ENCODE measurements around the gene PPP6R2. TPM values are rescaled to one million over a fixed set of nuclear protein-coding genes. Genes with fewer than 3 reads are reported as not detected.
"Not testable (repeated sequence)": the region's sequence is repeated elsewhere in the genome, so short reads cannot be mapped to it uniquely, and the experiment has no call there.

PPP6R2 gene
- polyA plus RNA-seq, 1 donor, result 46.9 TPM

DNA sequence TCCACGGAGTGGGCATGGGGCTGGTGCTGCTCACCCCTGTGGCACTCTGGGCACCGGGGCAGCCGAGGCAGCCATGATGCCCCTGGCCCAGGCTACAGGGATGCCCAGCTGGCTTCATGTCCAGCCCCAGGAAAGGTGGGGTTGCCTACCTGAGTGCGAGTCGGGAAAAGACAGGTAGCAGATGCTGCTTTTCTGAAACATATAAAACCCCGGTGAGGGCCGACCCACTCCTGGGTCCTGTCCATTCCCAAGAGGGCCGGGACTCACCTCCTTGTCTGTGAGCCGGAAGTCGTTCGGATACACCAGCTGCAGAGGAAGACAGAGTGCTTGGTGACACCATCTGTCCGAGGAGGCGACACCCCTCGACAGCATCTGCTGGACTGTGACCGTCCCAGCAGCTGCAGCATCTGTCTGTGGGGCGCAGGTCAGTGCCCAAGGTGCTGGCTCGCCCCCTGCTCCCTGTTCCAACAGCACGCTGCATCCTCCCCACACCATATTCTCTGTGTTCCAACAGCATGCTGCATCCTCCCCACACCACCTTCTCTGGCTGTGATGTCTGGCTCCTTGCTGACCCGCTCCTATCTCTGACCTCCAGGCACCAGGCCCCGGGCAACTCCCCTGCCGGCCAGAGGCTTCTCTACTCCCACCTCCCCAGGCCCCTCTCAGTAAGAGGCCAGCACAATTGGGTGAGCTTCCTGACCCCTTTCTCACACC, 24.3 kb upstream of the PPP6R2 start:
- no peak overlapping the region for H3K27ac ChIP-seq (ENCODE audit: low read length)
- H3K4me1 ChIP-seq (ENCODE audit: control insufficient read depth, insufficient read depth, low read length), result peaks cover 4% of the 10 kb centered on the region
- WGBS (ENCODE audit: insufficient coverage, low lambda C conversion rate), result no CpG with 5 or more reads among the region's 21 CpGs
- no peaks in the 10 kb centered on the region for H3K36me3 ChIP-seq (ENCODE audit: control insufficient read depth, insufficient read depth, low read length)
- H3K4me3 ChIP-seq (ENCODE audit: low read length), result no peak overlapping the region
- DNase-seq, result no peak
- H3K9me3 ChIP-seq (ENCODE audit: control insufficient read depth, low read depth, low read length), result no peaks in the 10 kb centered on the region
- H3K27me3 ChIP-seq (ENCODE audit: control insufficient read depth, insufficient read depth, low read length), result no peaks in the 10 kb centered on the region

DNA sequence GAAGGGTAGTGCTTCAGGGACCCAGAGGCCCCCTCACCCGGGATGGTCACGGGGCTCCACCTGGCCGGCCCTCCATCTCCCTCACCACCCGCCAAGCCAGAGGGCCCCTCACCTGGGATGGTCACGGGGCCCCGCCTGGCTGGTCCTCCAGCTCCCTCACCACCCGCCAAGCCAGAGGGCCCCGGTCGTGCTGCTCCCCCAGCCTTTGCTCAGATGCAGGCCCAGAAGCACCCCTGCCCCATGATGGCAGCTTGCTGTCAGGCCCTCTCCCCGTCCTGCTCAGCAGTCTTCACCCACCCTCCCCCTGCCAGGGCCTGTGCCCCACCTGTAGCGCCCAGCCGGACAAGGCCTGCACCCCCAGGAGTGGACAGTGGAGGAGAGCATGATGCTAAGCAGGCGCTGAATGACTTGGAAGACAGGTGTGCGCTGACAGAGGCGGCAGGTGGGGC, 23.6 kb upstream of the PPP6R2 start:
- WGBS (ENCODE audit: insufficient coverage, low lambda C conversion rate), result no CpG with 5 or more reads among the region's 15 CpGs
- DNase-seq, result no peak
- Histone ChIP-seq H3K9me3 (ENCODE audit: control insufficient read depth, low read depth, low read length) (no peaks in the 10 kb centered on the region), H3K36me3 (ENCODE audit: control insufficient read depth, insufficient read depth, low read length) (no peaks in the 10 kb centered on the region), H3K27ac (ENCODE audit: low read length) (no peak overlapping the region), H3K27me3 (ENCODE audit: control insufficient read depth, insufficient read depth, low read length) (no peaks in the 10 kb centered on the region), H3K4me3 (ENCODE audit: low read length) (no peak overlapping the region), H3K4me1 (ENCODE audit: control insufficient read depth, insufficient read depth, low read length) (no peaks in the 10 kb centered on the region)

DNA sequence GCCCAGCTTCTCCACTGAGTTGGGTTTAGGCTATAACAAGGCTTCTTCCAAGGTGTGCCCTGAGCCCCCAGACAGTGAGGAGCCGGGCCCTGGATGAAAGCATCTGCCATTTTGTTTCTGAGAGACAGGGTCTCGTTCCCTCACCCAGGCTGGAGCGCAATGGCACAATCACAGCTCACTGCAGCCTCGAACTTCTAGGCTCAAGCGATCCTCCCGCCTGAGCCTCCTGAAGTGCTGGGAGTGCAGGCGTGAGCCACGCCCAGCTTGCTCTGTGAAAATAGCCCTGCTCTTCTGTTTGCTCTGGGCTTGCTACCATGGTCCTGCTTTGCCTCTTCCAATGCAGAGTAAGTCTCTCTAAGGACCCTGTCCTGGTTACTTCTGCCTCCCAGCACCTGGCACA, 23.0 kb upstream of the PPP6R2 start:
- H3K36me3 ChIP-seq (ENCODE audit: control insufficient read depth, insufficient read depth, low read length), result no peaks in the 10 kb centered on the region
- H3K27me3 ChIP-seq (ENCODE audit: control insufficient read depth, insufficient read depth, low read length), result no peaks in the 10 kb centered on the region
- no peaks in the 10 kb centered on the region for H3K4me1 ChIP-seq (ENCODE audit: control insufficient read depth, insufficient read depth, low read length)
- WGBS (ENCODE audit: insufficient coverage, low lambda C conversion rate), result no CpG with 5 or more reads among the region's 8 CpGs
- H3K4me3 ChIP-seq (ENCODE audit: low read length), result no peak overlapping the region
- no peak overlapping the region for H3K27ac ChIP-seq (ENCODE audit: low read length)
- no peaks in the 10 kb centered on the region for H3K9me3 ChIP-seq (ENCODE audit: control insufficient read depth, low read depth, low read length)
- DNase-seq, result no peak

DNA sequence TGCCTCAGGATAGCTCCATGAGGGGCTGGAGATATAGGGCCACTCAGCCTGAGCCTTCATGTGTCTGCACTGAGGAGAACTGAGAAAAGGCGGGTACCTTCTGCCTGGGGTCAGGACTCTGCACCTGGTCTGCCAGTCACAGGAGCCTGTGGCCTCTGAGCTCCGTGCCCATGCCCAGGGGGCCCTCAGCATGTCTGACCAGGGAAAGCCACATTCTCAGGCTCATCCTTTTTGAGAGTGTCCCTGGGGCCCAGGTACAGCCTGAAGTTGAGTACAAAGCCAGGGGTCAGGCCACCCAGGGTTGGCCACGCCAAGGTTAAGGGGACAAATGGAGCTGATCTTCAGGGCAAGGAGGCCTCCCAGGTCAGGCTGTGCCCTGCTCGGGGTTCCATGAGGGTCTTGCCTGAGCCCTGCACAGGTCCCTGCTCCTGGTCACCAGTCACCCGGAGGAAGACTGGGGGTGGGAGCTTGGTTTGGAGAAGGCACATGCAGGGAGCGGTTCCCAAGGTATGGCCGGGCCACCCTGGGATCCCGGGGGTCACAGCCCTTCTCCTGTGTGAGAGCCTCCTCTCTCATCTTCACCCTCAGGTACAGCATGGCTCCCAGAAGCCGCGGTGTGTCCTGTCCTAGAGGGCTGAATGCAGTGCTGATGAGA, 22.3 kb upstream of the PPP6R2 start:
- H3K27ac ChIP-seq (ENCODE audit: low read length), result no peak overlapping the region
- no peaks in the 10 kb centered on the region for H3K27me3 ChIP-seq (ENCODE audit: control insufficient read depth, insufficient read depth, low read length)
- no CpG with 5 or more reads among the region's 10 CpGs for WGBS (ENCODE audit: insufficient coverage, low lambda C conversion rate)
- H3K36me3 ChIP-seq (ENCODE audit: control insufficient read depth, insufficient read depth, low read length), result no peaks in the 10 kb centered on the region
- no peaks in the 10 kb centered on the region for H3K9me3 ChIP-seq (ENCODE audit: control insufficient read depth, low read depth, low read length)
- no peak overlapping the region for H3K4me3 ChIP-seq (ENCODE audit: low read length)
- no peaks in the 10 kb centered on the region for H3K4me1 ChIP-seq (ENCODE audit: control insufficient read depth, insufficient read depth, low read length)
- no peak for DNase-seq

DNA sequence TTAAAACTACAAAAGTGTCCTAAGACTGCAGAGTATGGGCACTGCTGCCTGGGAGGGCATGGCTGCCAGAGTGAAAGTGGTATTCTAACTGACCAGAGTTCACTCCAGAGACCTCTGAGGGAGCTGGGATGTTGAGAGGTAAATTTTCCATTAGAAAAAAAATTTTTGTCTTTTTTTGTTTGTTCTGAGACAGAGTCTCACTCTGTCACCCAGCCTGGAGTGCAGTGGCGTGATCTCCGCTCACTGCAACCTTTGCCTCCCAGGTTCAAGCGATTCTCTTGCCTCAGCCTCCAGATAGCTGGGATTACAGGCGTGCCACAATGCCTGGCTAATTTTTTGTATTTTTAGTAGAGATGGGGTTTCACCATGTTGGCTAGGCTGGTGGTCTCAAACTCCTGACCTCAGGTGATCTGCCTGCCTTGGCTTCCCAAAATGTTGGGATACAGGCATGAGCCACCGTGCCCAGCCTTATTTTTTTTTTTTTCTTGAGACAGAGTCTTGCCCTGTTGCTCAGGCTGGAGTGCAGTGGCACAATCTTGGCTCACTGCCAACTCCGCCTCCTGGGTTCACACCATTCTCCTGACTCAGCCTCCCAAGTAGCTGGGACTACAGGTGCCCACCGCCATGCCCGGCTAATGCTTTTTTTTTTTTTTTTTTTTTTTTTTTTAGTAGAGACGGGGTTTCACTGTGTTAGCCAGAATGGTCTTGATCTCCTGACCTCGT, 20.6 kb upstream of the PPP6R2 start:
- H3K27me3 ChIP-seq (ENCODE audit: control insufficient read depth, insufficient read depth, low read length); H3K4me1 ChIP-seq (ENCODE audit: control insufficient read depth, insufficient read depth, low read length); H3K27ac ChIP-seq (ENCODE audit: low read length); DNase-seq; H3K4me3 ChIP-seq (ENCODE audit: low read length); H3K9me3 ChIP-seq (ENCODE audit: control insufficient read depth, low read depth, low read length); H3K36me3 ChIP-seq (ENCODE audit: control insufficient read depth, insufficient read depth, low read length): not testable (repeated sequence)
- WGBS (ENCODE audit: insufficient coverage, low lambda C conversion rate), result 80% methylated on average over 1 of the region's 10 CpGs

DNA sequence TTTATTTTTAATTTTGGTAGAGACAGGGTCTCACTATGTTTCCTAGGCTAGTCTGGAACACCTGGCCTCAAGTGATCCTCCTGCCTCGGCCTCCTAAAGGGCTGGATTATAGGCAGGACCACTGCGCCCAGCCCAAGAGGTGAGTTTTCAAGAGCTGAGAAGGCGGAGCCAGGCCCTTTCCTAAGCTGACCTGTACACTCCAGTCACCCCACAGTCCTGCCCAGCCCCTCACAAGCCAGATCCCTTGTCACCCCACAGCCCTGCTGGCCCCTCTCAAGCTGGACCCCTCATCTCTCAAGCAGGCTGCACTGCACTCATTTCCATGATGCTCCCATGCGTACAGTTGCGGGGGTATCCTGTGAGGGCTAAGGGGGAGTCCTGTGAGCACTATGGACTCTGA, 19.2 kb upstream of the PPP6R2 start:
- H3K9me3 ChIP-seq (ENCODE audit: control insufficient read depth, low read depth, low read length), result no peaks in the 10 kb centered on the region
- WGBS (ENCODE audit: insufficient coverage, low lambda C conversion rate), result no CpG with 5 or more reads among the region's 5 CpGs
- H3K27me3 ChIP-seq (ENCODE audit: control insufficient read depth, insufficient read depth, low read length), result no peaks in the 10 kb centered on the region
- no peak for DNase-seq
- no peak overlapping the region for H3K4me3 ChIP-seq (ENCODE audit: low read length)
- peaks cover 4% of the 10 kb centered on the region for H3K4me1 ChIP-seq (ENCODE audit: control insufficient read depth, insufficient read depth, low read length)
- no peaks in the 10 kb centered on the region for H3K36me3 ChIP-seq (ENCODE audit: control insufficient read depth, insufficient read depth, low read length)
- no peak overlapping the region for H3K27ac ChIP-seq (ENCODE audit: low read length)

DNA sequence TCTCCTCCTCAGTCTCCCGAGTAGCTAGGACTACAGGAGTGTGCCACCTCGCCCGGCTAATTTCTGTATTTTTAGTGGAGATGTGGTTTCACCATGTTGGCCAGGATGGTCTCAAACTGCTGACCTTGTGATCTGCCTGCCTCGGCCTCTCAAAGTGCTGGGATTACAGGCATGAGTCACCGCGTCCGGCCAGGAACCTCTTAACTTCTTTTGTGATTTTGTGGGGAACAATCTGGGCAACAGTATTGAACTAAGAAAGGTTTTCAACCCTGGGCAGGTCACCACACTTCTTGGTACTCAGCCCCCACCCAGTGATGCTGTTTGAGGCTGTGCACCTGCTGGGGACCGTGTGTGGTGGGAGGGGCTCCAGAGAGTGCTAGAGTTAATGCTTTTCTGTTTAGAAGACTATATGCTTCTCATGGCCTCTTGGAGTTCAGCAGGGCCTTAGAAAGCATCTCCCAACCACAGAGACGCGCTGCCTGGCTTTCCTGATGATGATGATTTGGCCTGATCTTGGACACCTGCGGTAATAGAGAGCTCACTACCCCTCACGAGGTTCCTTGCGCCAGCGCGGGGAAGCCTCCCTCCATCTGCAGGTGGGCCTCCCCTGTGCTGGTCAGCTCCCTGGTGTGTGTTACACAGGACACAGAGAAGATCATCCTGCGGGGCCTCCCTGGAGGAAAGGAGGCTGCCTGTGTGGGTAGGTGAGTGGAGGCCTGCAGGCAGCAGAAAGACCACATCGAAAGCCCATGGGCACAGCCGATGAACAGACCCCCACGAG, 17.5 kb upstream of the PPP6R2 start:
- Histone ChIP-seq H3K27ac (ENCODE audit: low read length) (no peak overlapping the region), H3K27me3 (ENCODE audit: control insufficient read depth, insufficient read depth, low read length) (no peaks in the 10 kb centered on the region), H3K9me3 (ENCODE audit: control insufficient read depth, low read depth, low read length) (no peaks in the 10 kb centered on the region), H3K36me3 (ENCODE audit: control insufficient read depth, insufficient read depth, low read length) (no peaks in the 10 kb centered on the region), H3K4me1 (ENCODE audit: control insufficient read depth, insufficient read depth, low read length) (peaks cover 4% of the 10 kb centered on the region), H3K4me3 (ENCODE audit: low read length) (peak overlapping the region; percentile 31)
- WGBS (ENCODE audit: insufficient coverage, low lambda C conversion rate), result no CpG with 5 or more reads among the region's 19 CpGs
- DNase-seq, result no peak

DNA sequence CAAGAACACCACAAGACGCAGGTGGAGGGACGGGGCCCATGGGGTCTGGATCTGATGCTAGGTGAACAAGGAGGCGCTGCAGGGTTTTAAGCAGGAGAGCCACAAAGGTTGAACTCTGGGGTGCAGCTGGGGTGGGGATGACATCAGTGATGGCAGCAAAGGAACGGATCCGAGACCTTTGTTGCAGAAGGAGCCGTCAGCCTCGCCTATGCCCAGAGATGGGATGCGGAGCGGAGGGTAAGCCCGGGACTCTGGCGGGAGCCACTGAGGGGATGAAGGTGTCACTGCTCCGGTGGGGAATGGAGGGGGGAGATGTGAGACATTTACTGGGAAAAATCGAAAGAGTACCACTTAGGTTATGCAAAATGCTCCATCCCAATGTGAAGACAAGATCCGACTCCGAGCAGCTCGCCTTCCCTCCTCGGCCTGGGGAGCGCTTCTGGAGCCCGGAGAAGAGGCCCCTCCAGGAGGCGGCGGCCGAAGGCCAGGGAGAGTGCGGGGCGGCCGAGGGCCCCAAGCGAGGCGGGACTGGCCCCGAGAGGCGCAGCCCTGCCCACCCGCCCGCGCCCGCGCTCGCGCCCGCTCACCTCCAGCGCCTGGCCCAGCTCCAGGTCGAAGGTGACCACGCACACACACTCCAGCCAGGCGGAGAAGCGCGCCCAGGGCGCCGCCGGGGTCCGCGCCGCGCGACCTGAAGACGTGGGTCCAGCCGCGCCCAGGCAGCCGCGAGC, 16.7 kb upstream of the PPP6R2 start:
- no peak for DNase-seq
- no peak overlapping the region for H3K27ac ChIP-seq (ENCODE audit: low read length)
- H3K4me3 ChIP-seq (ENCODE audit: low read length), result peak overlapping the region; percentile 31
- no peaks in the 10 kb centered on the region for H3K36me3 ChIP-seq (ENCODE audit: control insufficient read depth, insufficient read depth, low read length)
- no peaks in the 10 kb centered on the region for H3K27me3 ChIP-seq (ENCODE audit: control insufficient read depth, insufficient read depth, low read length)
- no CpG with 5 or more reads among the region's 56 CpGs for WGBS (ENCODE audit: insufficient coverage, low lambda C conversion rate)
- peaks cover 4% of the 10 kb centered on the region for H3K4me1 ChIP-seq (ENCODE audit: control insufficient read depth, insufficient read depth, low read length)
- no peaks in the 10 kb centered on the region for H3K9me3 ChIP-seq (ENCODE audit: control insufficient read depth, low read depth, low read length)

DNA sequence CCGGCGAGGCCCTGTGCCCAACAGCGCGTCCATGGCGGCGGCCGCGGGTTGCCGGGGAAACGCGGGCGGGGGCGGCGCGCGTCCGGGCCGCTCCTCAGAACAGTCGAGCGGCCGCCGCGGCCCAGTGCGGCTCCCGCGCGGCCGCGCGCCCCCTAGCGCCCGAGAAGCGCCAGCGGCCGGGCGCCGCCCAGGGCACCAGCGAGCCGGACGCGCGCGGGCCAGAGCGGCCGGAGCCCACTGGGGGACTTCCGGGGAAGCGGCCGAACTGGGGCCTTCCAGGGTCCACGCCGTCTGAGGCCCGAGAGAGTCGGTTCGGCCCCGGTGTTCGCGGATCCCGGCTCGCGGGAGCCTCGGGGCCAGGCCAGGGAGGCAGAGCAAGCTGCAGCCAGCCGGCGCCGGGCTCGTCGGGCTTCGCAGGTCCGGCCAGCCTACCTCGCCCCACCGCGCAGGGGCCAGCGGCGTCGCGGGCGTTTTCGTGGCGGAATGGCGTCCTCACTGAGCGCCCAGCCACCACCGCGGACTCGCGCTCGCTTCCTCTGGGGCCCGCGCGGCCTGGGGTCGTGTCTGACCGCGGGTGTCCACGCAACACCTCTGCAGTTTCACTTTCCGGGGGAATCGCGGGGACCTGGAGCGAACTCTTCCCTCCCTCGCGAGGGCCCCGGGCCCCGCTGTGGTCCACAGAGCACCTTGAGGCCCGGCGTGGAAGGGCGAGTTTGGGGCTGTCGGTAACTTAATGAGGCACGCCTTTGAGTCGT, 16.0 kb upstream of the PPP6R2 start, which contains the start of gene DENND6B:
DENND6B (minus strand) TSS at position 57 of the 755 bp plus-strand sequence; CDS start at position 33, 24 bp downstream.
- Histone ChIP-seq H3K36me3 (ENCODE audit: control insufficient read depth, insufficient read depth, low read length) (no peaks in the 10 kb centered on the region), H3K9me3 (ENCODE audit: control insufficient read depth, low read depth, low read length) (no peaks in the 10 kb centered on the region), H3K27me3 (ENCODE audit: control insufficient read depth, insufficient read depth, low read length) (no peaks in the 10 kb centered on the region), H3K4me1 (ENCODE audit: control insufficient read depth, insufficient read depth, low read length) (peaks cover 4% of the 10 kb centered on the region), H3K27ac (ENCODE audit: low read length) (peak within 1 kb of the TSS; percentile 67), H3K4me3 (ENCODE audit: low read length) (peak within 1 kb of the TSS; percentile 75)
- peak; percentile 85 for DNase-seq
- WGBS (ENCODE audit: insufficient coverage, low lambda C conversion rate), result no CpG with 5 or more reads among the region's 105 CpGs
